Hematopoietic multipotent progenitor cell treated with erythropoietin and hydrocortisone succinate and interleukin-3 and kit ligand, for 15 days (in vitro differentiated cells): ENCODE measurements around the gene SPATA9.
A peak's percentile ranks its signal among the peaks of the same experiment; 100 is the strongest.
"Not testable (repeated sequence)": the region's sequence is repeated elsewhere in the genome, so short reads cannot be mapped to it uniquely, and the experiment has no call there.

Experiments
- DNase-seq: peaks from one replicate; pipeline ENCODE4 v3.0.0-alpha.2; 2015; ENCODE audit warnings: low spot score

Gene SPATA9

GRCh38 chr5:95646226-95646568, 36.6 kb downstream of the SPATA9 start:
- not testable (repeated sequence) for DNase-seq

- peak; percentile 80 for DNase-seq
Observed at GRCh38 chr5:95644351-95645042, 38.3 kb downstream of the SPATA9 start.

GRCh38 chr5:95643152-95643551, 39.6 kb downstream of the SPATA9 start:
- DNase-seq: no peak

GRCh38 chr5:95641741-95642220, 41.0 kb downstream of the SPATA9 start:
- DNase-seq: no peak

GRCh38 chr5:95638632-95639031, 44.2 kb downstream of the SPATA9 start:
- DNase-seq: no peak

- DNase-seq: no peak
Observed at GRCh38 chr5:95634081-95634480, 48.7 kb downstream of the SPATA9 start.

- no peak for DNase-seq
Observed at GRCh38 chr5:95633671-95634070, 49.1 kb downstream of the SPATA9 start.

GRCh38 chr5:95632942-95633341, 49.8 kb downstream of the SPATA9 start:
- DNase-seq: not testable (repeated sequence)

- no peak for DNase-seq
Observed at GRCh38 chr5:95631991-95632675, 50.7 kb downstream of the SPATA9 start.

GRCh38 chr5:95631255-95631958, 51.4 kb downstream of the SPATA9 start:
- DNase-seq: no peak

GRCh38 chr5:95630394-95630917, 52.3 kb downstream of the SPATA9 start:
- DNase-seq: no peak

GRCh38 chr5:95628933-95629332, 53.9 kb downstream of the SPATA9 start:
- DNase-seq: no peak

- DNase-seq: no peak
Observed at GRCh38 chr5:95627971-95628810, 54.6 kb downstream of the SPATA9 start.

GRCh38 chr5:95626701-95627100, 56.1 kb downstream of the SPATA9 start:
- no peak for DNase-seq

GRCh38 chr5:95624368-95624767, 58.4 kb downstream of the SPATA9 start:
- DNase-seq: no peak

- DNase-seq: no peak
Observed at GRCh38 chr5:95623706-95624105, 59.1 kb downstream of the SPATA9 start.

- no peak for DNase-seq
Observed at GRCh38 chr5:95621839-95622629, 60.8 kb downstream of the SPATA9 start.

GRCh38 chr5:95620870-95621838, 61.6 kb downstream of the SPATA9 start:
- DNase-seq: no peak

GRCh38 chr5:95620030-95620869, 62.5 kb downstream of the SPATA9 start, which contains the start of gene GPR150:
Gene GPR150, plus strand, starts transcription at chr5:95620087. Its CDS starts 189 bp downstream, at chr5:95620276.
- DNase-seq: peak; percentile 31
